Fibroblast of gingiva (primary cell): ENCODE results near the gene SHH.

Source experiments
- DNase-seq: peaks from one replicate; pipeline ENCODE4 v3.0.0-alpha.2; 2011; ENCODE audit warnings: low read depth

The SHH gene

DNA sequence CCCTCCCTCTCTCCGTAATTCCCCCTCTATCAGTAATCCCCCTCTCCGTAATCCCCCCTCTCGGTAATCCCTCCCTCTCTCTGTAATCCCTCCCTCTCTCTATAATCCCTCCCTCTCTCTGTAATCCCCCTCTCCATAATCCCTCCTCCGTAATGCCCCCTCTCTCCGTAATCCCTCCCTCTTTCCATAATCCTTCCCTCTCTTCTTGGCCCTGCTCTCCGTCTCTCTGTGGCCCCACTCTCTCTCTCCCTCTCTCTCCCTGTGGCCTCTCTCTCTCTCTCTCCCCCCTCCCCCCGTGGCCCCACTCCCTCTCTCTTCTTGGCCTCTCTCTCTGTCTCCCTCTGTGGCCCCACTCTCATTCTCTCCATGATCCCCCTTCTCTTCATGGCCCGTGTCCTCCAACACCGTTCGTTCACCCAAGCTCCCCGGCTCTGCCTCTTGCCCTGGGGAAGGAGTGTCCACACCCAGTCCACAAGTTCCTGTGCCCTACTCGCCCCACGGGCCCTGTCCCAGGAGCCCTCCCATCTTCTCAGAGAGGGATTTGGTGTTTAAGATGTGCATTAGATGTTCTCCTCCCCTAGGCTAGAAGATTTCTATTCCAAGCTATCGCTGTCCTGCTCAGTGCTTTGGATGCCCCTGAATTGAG is 19.8 kb downstream of the SHH start:
- no peak for DNase-seq

- DNase-seq, result no peak
Observed at GRCh38 chr7:155791836-155792235, 20.4 kb downstream of the SHH start.

DNA sequence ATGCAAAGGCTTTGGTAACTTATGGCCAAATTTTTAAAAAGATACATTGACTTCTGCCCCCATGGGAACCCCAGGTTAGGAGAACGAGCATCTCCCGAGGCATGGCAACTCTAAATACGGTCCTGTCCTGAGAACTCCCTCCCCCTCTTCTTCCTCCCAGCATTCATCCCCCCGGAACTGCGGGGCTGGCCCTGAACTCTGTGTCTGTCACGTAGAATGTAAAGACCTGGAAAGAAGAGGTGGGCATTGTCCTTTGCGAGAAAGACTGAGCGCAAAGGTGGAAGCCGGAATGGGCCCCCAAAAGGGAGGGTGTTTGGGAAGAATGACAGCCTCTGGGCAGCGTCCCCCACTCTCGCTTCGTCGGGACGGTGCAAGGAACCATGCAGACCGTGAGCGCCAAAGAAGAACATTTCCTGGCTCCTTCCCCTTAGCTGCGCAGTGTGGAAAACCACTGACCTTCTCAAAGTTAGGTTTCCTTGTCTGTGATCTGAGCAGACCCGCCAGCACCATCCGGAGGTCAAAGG is 21.0 kb downstream of the SHH start:
- no peak for DNase-seq

- DNase-seq, result no peak
Observed at GRCh38 chr7:155790666-155791065, 21.6 kb downstream of the SHH start.

GRCh38 chr7:155789001-155789725 is 23.1 kb downstream of the SHH start:
- no peak for DNase-seq

GRCh38 chr7:155788616-155789000 is 23.7 kb downstream of the SHH start:
- DNase-seq, result no peak

- peak; percentile 35 for DNase-seq
Observed at GRCh38 chr7:155787171-155787851, 25.0 kb downstream of the SHH start.

GRCh38 chr7:155786491-155786890 is 25.8 kb downstream of the SHH start:
- no peak for DNase-seq

DNA sequence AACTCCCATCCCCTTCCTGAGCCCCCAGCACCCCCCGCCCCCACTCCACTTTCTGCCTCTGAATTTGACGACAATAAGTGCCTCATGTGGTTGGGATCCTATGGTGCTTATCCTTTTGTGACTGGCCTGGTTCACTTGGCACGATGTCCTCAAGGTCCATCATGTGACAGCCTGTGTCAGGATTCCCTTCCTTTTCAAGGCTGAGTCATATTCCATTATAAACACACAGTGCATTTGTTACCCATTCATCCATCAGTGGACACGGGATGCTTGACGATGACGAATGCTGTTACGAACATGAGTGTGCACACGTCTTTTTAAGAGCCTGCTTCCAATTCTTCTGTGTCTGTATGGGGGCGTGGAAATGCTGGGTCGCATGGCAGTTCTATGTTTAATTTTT is 26.7 kb downstream of the SHH start:
- no peak for DNase-seq

- DNase-seq, result no peak
Observed at GRCh38 chr7:155782466-155782865, 29.8 kb downstream of the SHH start.

GRCh38 chr7:155781433-155781832 is 30.8 kb downstream of the SHH start:
- DNase-seq, result no peak

GRCh38 chr7:155780884-155781283 is 31.4 kb downstream of the SHH start:
- DNase-seq, result no peak

DNA sequence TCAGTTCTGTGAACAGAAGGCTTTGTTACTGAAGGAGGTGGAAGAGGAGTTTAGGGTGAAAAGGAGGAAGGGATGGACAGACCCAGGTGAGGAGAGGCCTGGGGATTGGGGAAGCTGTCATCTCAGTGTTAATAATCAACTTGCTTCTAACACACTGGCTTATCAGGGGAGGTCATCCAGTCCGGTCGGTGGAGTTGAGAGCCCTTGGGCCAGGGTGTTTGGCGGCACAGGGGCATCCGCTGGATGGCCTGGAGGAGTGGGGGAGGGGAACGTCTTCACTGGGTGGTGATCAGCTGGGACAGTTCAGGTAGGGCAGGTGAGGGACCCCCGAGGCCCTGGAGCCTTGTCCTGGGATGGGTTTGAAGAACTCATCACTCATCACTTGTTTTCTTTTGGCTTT is 33.9 kb downstream of the SHH start:
- no peak for DNase-seq

GRCh38 chr7:155776606-155777005 is 35.7 kb downstream of the SHH start:
- DNase-seq, result no peak

GRCh38 chr7:155775691-155776090 is 36.6 kb downstream of the SHH start:
- DNase-seq, result no peak

GRCh38 chr7:155774947-155775346 is 37.3 kb downstream of the SHH start:
- no peak for DNase-seq

DNA sequence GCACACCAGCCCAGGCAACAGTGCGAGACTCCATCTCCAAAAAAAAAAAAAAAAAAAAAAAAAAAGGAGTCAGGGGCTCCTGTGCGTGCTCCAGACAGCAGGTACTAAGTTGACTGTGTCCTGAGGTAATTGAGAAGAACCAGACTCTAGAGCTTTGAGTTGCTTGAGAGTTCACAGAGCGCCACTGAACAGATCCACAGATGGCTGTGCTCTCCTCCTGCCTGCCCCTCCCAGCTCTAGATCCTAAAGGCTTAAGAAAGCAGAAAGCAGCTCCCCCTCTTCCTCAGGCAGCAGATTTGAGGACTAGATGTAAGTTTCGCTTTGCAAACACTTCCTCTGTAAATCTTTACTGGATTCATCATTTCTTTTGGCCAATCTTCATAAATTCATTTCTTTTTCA is 38.7 kb downstream of the SHH start:
- DNase-seq, result no peak

DNA sequence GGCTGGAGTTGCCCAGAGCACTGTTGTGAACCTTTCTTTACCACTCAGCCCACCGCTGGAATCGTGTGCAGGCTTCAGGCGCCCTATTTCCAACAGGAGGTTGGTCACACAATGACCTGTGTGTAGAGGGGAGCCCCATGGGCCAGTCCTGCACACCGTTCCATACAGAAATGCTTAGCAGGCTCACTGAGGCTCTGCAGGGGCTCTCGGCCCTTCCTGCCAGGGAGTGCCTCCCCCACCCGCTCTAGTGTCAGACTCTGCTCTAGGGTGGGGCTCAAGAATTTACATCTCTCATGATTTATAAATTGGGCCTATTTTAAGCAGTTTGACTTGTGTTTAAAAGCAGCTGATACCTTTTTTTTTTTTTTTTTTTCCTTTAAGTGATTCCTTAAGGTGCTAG is 42.0 kb downstream of the SHH start:
- no peak for DNase-seq

GRCh38 chr7:155769701-155770100 is 42.6 kb downstream of the SHH start:
- no peak for DNase-seq

DNA sequence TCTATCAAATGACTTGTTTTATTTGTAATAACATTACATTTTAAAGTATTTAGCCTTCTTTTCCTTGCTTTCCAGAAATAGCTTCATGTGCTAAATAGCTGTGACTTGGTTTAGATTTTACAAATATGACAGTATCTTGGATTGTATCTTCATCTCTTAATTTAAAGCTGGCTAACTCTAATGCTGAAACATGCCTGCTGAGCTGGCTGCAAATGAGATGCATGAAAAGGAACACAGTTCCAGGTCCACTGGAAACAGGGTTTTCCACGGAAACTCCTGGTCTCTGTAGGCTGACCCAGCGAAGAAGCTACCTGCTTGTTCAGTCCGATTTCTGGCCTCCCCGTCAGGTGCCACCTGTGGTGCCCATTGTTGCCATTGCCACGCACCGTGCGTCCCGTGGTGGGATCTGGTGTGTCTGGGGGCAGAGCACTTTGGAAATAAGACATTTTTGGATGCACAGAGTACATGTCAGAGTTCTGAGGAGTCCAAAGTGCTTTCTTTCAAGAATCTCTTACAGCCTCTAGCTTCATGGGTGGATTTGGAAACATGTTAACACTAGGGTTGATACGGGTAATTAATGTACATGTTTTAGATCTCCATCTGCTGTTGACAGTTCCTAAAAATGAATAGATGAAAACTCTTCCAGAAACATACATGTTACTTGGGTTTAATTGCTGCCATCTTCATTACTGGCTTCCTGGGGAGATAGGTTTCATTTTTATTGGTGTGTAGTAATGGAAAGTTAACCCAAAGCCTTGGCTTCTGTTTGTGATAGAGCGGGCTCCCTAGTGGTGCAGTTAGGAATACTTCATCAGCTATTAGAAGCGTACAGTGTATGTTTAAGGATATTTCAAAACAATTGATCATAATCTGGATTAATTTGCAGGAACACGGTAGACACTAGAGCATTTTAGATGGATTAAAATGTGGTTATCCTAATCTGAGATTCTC is 45.0 kb downstream of the SHH start:
- no peak for DNase-seq

DNA sequence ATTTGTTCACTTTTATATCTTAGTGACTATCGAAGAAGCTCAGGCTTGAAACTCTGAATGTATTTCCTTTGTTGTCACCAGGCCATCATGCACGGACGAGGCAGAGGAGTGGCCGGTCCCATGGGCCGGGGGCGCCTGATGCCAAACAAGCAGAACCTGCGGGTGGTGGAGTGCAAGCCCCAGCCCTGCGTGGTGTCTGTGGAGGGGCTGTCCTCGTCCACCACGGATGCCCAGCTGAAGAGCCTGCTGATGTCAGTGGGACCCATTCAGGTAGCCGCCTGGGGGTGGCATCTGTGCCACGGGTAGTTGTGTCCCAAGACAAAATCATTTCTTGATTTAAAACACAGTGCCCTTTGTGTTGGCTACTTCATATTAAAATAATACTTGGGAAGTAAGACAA is 45.9 kb downstream of the SHH start:
- no peak for DNase-seq

DNA sequence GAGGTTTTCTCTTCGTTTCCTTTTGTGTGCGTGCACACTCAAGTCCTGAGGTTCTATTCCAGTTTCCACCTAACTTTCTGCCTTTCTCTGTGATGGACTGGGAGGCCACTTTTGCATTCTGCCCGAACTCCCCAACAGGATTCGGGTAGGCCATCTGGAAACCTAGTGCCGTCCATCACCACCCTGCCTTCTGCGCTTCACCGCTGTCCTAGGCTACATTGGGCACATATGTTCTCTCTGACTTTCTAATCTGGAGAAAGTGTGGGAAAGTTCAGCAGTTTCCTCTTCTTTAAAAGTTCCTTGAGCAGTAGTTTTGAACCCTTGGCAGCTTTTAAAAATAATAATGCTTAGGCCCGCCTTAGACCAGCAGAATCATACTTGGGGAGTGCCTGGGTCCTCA is 46.8 kb downstream of the SHH start:
- DNase-seq, result no peak
